ENCODE results near the gene FAM20A.
"Not testable (repeated sequence)": the region's sequence is repeated elsewhere in the genome, so short reads cannot be mapped to it uniquely, and the experiment has no call there.

The FAM20A gene

GRCh38 chr17:68518063-68518815 is 82.9 kb downstream of the FAM20A start:
- no peak for DNase-seq

GRCh38 chr17:68517605-68518004 is 83.6 kb downstream of the FAM20A start:
- not testable (repeated sequence) for DNase-seq

- DNase-seq, result no peak
Observed at GRCh38 chr17:68516732-68517131, 84.4 kb downstream of the FAM20A start.

- no peak for DNase-seq
Observed at GRCh38 chr17:68514831-68515635, 86.1 kb downstream of the FAM20A start.

GRCh38 chr17:68513932-68514331 is 87.2 kb downstream of the FAM20A start:
- no peak for DNase-seq

GRCh38 chr17:68512960-68513474 is 88.2 kb downstream of the FAM20A start:
- no peak for DNase-seq

GRCh38 chr17:68512247-68512959 is 88.8 kb downstream of the FAM20A start, which contains the start of gene PRKAR1A:
TSS of gene PRKAR1A (plus strand) at chr17:68512430. CDS start at chr17:68515400, 2,970 bp downstream.
- peak; percentile 43 for DNase-seq

- peak; percentile 31 for DNase-seq
Observed at GRCh38 chr17:68511671-68512246, 89.4 kb downstream of the FAM20A start.

GRCh38 chr17:68511254-68511670 is 89.9 kb downstream of the FAM20A start:
- DNase-seq, result no peak

GRCh38 chr17:68509141-68510057 is 91.8 kb downstream of the FAM20A start:
- DNase-seq, result no peak

GRCh38 chr17:68507576-68507975 is 93.6 kb downstream of the FAM20A start:
- no peak for DNase-seq

- no peak for DNase-seq
Observed at GRCh38 chr17:68505951-68506350, 95.2 kb downstream of the FAM20A start.

- no peak for DNase-seq
Observed at GRCh38 chr17:68501074-68501473, 100.1 kb downstream of the FAM20A start.

- no peak for DNase-seq
Observed at GRCh38 chr17:68499587-68499986, 101.6 kb downstream of the FAM20A start.

- no peak for DNase-seq
Observed at GRCh38 chr17:68498479-68499326, 102.5 kb downstream of the FAM20A start.

- DNase-seq, result no peak
Observed at GRCh38 chr17:68497885-68498319, 103.3 kb downstream of the FAM20A start.

GRCh38 chr17:68495081-68495480 is 106.1 kb downstream of the FAM20A start:
- no peak for DNase-seq

- DNase-seq, result not testable (repeated sequence)
Observed at GRCh38 chr17:68492394-68493054, 108.6 kb downstream of the FAM20A start.

GRCh38 chr17:68491381-68492231 is 109.6 kb downstream of the FAM20A start:
- no peak for DNase-seq

Data from NCI-H524 treated with DMSO at 0.1 percent for 48 hours (cell line).